Measurements from ENCODE around the gene ANAPC2.

The ANAPC2 gene

DNA sequence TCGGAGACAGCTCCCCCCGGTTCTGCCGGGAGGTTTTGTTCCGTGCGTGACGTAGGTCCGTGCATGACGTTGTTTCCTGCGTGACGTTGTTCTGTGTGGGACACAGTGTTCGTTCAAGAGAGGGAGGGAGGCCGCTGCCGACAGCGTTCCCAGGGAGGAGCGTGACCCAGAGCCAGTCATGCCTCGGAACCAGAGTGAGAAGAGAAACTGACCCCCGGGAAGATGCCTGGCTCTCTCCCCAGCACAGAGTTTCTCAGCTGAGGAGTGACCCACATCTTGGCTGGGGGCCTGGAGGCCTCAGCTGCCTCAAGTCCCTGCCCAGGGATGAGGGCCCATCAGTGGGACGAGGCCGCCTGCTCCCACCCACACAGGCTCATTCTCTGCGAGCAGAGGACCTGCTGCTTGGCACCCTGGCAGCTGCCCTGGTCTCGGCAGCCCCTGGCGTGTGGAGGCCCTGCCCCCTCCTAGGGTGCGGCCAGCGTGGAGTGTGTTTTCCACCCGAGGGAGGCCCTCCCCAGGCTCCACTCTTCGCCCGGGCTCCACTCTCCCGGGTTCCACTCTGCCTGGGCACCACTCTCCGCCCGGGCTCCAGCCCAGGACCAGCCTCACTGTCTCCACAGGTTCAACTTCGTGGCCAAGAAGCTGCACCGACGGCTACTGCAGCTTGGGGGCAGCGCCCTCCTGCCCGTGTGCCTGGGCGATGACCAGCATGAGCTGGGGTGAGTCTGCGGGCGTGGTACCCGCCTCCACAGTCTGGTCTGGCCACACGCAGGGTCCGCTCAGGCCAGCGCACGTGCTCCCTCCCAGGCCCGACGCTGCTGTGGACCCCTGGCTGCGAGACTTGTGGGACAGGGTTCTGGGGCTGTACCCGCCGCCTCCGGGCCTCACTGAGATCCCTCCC is 25.1 kb upstream of the ANAPC2 start:
- TF ChIP-seq, protein P1, sequence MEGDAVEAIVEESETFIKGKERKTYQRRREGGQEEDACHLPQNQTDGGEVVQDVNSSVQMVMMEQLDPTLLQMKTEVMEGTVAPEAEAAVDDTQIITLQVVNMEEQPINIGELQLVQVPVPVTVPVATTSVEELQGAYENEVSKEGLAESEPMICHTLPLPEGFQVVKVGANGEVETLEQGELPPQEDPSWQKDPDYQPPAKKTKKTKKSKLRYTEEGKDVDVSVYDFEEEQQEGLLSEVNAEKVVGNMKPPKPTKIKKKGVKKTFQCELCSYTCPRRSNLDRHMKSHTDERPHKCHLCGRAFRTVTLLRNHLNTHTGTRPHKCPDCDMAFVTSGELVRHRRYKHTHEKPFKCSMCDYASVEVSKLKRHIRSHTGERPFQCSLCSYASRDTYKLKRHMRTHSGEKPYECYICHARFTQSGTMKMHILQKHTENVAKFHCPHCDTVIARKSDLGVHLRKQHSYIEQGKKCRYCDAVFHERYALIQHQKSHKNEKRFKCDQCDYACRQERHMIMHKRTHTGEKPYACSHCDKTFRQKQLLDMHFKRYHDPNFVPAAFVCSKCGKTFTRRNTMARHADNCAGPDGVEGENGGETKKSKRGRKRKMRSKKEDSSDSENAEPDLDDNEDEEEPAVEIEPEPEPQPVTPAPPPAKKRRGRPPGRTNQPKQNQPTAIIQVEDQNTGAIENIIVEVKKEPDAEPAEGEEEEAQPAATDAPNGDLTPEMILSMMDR (IDR thresholded peaks at IDR 0.05), result no peak
- Histone ChIP-seq H3K4me3 (ENCODE audit: low read depth in 1 of 2, low read length in 1 of 2) (no peak overlapping the region), H3K36me3 (peaks cover 63% of the 10 kb centered on the region), H3K4me1 (ENCODE audit: control insufficient read depth in 1 of 2, insufficient read depth in 1 of 2, low read depth in 1 of 2, low read length in 1 of 2) (no peaks in the 10 kb centered on the region), H3K9me3 (no peaks in the 10 kb centered on the region), H3K27me3 (no peaks in the 10 kb centered on the region), H3K27ac (no peak overlapping the region)

- Histone ChIP-seq H3K4me1 (ENCODE audit: control insufficient read depth in 1 of 2, insufficient read depth in 1 of 2, low read depth in 1 of 2, low read length in 1 of 2) (peaks cover 3% of the 10 kb centered on the region in 2 experiments), H3K36me3 (peaks cover 54% of the 10 kb centered on the region), H3K27ac (no peak overlapping the region), H3K4me3 (ENCODE audit: low read depth in 1 of 2, low read length in 1 of 2) (no peak overlapping the region), H3K9me3 (no peaks in the 10 kb centered on the region), H3K27me3 (no peaks in the 10 kb centered on the region)
- TF ChIP-seq, protein P1 (IDR thresholded peaks at IDR 0.05), result no peak
These were observed 24.2 kb upstream of the ANAPC2 start for GRCh38 chr9:137212520-137212919.

GRCh38 chr9:137211532-137211931 is 23.2 kb upstream of the ANAPC2 start:
- Histone ChIP-seq H3K27ac (no peak overlapping the region), H3K27me3 (no peaks in the 10 kb centered on the region), H3K36me3 (peaks cover 44% of the 10 kb centered on the region), H3K4me1 (ENCODE audit: control insufficient read depth in 1 of 2, insufficient read depth in 1 of 2, low read depth in 1 of 2, low read length in 1 of 2) (peaks cover 13% of the 10 kb centered on the region in 2 experiments), H3K9me3 (no peaks in the 10 kb centered on the region), H3K4me3 (ENCODE audit: low read depth in 1 of 2, low read length in 1 of 2) (no peak overlapping the region)
- TF ChIP-seq, protein P1 (IDR thresholded peaks at IDR 0.05), result no peak

GRCh38 chr9:137206602-137207001 is 18.2 kb upstream of the ANAPC2 start:
- TF ChIP-seq, protein P1 (IDR thresholded peaks at IDR 0.05), result no peak
- Histone ChIP-seq H3K9me3 (no peaks in the 10 kb centered on the region), H3K27me3 (no peaks in the 10 kb centered on the region), H3K4me3 (ENCODE audit: low read depth in 1 of 2, low read length in 1 of 2) (peak overlapping the region; percentile 94 to 99), H3K4me1 (ENCODE audit: control insufficient read depth in 1 of 2, insufficient read depth in 1 of 2, low read depth in 1 of 2, low read length in 1 of 2) (peaks cover 35 to 38% of the 10 kb centered on the region in 2 experiments), H3K27ac (peak overlapping the region; percentile 4), H3K36me3 (no peaks in the 10 kb centered on the region)

- TF ChIP-seq, protein P1 (IDR thresholded peaks at IDR 0.05), result no peak
- peak within 1 kb of the TSS; percentile 94 to 99 for H3K4me3 ChIP-seq (ENCODE audit: low read depth in 1 of 2, low read length in 1 of 2)
- peaks cover 41 to 45% of the 10 kb centered on the region in 2 experiments for H3K4me1 ChIP-seq (ENCODE audit: control insufficient read depth in 1 of 2, insufficient read depth in 1 of 2, low read depth in 1 of 2, low read length in 1 of 2)
- H3K27ac ChIP-seq, result peak within 1 kb of the TSS; percentile 88
- no peaks in the 10 kb centered on the region for H3K9me3 ChIP-seq
- no peaks in the 10 kb centered on the region for H3K36me3 ChIP-seq
- H3K27me3 ChIP-seq, result no peaks in the 10 kb centered on the region
These were observed 17.0 kb upstream of the ANAPC2 start, which contains the start of the genes NDOR1 and TMEM203 for GRCh38 chr9:137205126-137206069. NDOR1 (plus strand) TSS chr9:137205700; CDS start chr9:137205778, 78 bp downstream. TMEM203 (minus strand) TSS chr9:137205648; CDS start chr9:137205414, 234 bp downstream.

Data from neutrophil (primary cell).